ENCODE data around the gene BRSK1.
A peak's percentile ranks its signal among the peaks of the same experiment; 100 is the strongest.

The BRSK1 gene

DNA sequence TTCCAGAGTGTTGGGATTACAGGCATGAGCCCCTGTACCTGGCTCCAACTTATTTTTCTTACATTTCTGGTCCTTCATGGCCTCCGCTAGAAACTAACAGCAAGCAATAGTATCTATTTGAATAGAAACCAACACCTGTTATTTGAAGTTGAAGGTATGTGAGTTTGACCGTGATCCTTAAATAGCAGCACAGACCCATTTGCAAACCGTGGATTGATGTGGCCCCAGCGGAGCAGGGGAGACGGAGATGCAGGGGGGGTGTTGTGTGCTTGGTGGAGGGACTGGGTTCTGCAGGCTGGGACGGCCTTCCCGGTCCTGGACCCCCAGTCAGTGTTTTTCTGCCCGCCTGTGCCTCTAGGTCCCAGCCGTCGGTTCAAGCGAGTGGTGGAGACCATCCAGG, 24.5 kb downstream of the BRSK1 start:
- Histone ChIP-seq H3K4me3 (ENCODE audit: low read depth, low read length) (no peak overlapping the region), H3K36me3 (ENCODE audit: control insufficient read depth, insufficient read depth, low read length) (peaks cover 72% of the 10 kb centered on the region)

DNA sequence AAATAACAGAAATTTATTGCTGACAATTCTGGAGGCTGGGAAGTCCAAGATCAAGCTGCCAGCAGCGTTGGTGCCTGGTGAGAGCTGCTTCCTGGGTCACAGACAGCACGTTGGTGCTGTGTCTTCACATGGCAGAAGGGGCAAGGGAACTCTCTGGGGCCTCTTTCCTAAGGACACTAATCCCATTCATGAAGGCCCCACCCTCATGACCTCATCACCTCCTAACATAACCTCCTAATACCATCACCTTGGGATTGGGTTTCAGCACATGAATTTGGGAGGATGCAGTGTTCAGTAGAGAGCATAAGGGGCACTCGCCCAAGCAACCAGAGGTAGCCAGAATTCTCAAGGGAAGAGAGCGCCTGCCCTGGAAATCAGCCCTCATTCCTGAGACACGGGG, 25.7 kb downstream of the BRSK1 start:
- Histone ChIP-seq H3K36me3 (ENCODE audit: control insufficient read depth, insufficient read depth, low read length) (peaks cover 62% of the 10 kb centered on the region), H3K27ac (ENCODE audit: low read depth, low read length) (no peak overlapping the region), H3K4me1 (ENCODE audit: control insufficient read depth, insufficient read depth, low read length) (no peaks in the 10 kb centered on the region), H3K9me3 (ENCODE audit: control insufficient read depth, insufficient read depth, low read length) (no peaks in the 10 kb centered on the region), H3K4me3 (ENCODE audit: low read depth, low read length) (no peak overlapping the region), H3K9ac (ENCODE audit: low read depth, low read length) (no peak overlapping the region), H3K27me3 (ENCODE audit: control insufficient read depth, insufficient read depth, low read length) (no peaks in the 10 kb centered on the region)

More for the DNA sequence above, 24.5 kb downstream of the BRSK1 start:
- no peaks in the 10 kb centered on the region for H3K4me1 ChIP-seq (ENCODE audit: control insufficient read depth, insufficient read depth, low read length)
- H3K27ac ChIP-seq (ENCODE audit: low read depth, low read length) = no peak overlapping the region
- no peaks in the 10 kb centered on the region for H3K27me3 ChIP-seq (ENCODE audit: control insufficient read depth, insufficient read depth, low read length)
- H3K9ac ChIP-seq (ENCODE audit: low read depth, low read length) = no peak overlapping the region
- H3K9me3 ChIP-seq (ENCODE audit: control insufficient read depth, insufficient read depth, low read length) = no peaks in the 10 kb centered on the region

DNA sequence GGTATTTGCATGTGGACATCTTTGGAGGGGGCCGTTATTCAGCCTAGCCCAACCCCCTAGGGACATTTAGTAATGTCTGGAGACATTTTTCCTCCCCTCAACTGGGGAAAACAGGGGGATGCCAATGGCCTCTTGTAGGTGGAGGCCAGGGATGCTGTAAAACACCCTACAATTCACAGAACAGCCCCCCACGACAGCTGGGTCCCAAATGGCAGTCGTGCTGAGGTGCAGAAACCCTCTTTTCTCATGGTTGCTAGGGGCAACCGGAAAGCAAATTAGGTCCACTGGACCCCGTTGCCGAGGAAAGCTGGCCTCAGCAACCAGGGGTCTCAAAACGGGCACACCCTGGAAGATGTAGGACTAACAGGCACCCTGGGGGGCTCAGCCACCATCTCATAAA, 26.7 kb downstream of the BRSK1 start:
- H3K27me3 ChIP-seq (ENCODE audit: control insufficient read depth, insufficient read depth, low read length) = no peaks in the 10 kb centered on the region
- no peaks in the 10 kb centered on the region for H3K4me1 ChIP-seq (ENCODE audit: control insufficient read depth, insufficient read depth, low read length)
- H3K4me3 ChIP-seq (ENCODE audit: low read depth, low read length) = no peak overlapping the region
- H3K9me3 ChIP-seq (ENCODE audit: control insufficient read depth, insufficient read depth, low read length) = no peaks in the 10 kb centered on the region
- H3K36me3 ChIP-seq (ENCODE audit: control insufficient read depth, insufficient read depth, low read length) = peaks cover 54% of the 10 kb centered on the region
- no peak overlapping the region for H3K9ac ChIP-seq (ENCODE audit: low read depth, low read length)
- no peak overlapping the region for H3K27ac ChIP-seq (ENCODE audit: low read depth, low read length)

DNA sequence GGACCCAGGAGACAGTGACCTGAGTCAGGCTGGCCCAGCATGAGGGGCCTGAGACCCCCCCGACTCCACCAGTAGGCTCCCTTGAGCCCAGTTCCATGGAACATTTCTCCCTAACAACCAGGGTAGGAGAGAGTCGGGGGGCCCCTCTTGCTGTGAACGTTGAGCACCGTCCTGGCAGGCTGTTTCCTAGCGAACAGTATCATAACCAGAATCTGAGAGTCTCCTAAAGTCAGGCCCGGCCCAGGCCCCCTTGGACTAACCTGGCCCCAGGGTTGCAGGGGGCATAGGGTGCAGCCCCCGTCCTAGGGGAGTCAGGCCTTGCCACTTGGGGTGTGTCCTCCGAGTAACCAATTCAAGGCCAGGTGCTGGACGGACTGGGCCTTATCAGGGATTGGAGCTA, 27.6 kb downstream of the BRSK1 start:
- H3K9me3 ChIP-seq (ENCODE audit: control insufficient read depth, insufficient read depth, low read length) = no peaks in the 10 kb centered on the region
- no peak overlapping the region for H3K9ac ChIP-seq (ENCODE audit: low read depth, low read length)
- peaks cover 45% of the 10 kb centered on the region for H3K36me3 ChIP-seq (ENCODE audit: control insufficient read depth, insufficient read depth, low read length)
- no peaks in the 10 kb centered on the region for H3K4me1 ChIP-seq (ENCODE audit: control insufficient read depth, insufficient read depth, low read length)
- H3K27ac ChIP-seq (ENCODE audit: low read depth, low read length) = no peak overlapping the region
- H3K4me3 ChIP-seq (ENCODE audit: low read depth, low read length) = no peak overlapping the region
- H3K27me3 ChIP-seq (ENCODE audit: control insufficient read depth, insufficient read depth, low read length) = no peaks in the 10 kb centered on the region

DNA sequence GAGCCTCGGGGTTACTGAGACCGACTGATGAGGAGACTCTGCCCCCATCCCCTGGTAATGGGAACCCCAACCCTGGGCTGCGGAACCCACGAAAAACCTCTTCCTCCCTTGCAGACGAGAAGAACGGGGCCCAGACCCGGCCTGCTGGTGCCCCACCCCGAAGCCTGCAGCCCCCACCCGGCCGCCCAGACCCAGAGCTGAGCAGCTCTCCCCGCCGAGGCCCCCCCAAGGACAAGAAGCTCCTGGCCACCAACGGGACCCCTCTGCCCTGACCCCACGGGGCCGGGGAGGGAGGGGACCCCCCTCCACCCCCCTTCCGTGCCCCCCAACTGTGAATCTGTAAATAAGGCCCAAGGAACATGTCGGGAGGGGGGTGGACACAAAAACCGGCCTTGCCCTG, 28.0 kb downstream of the BRSK1 start:
- Histone ChIP-seq H3K9ac (ENCODE audit: low read depth, low read length) (no peak overlapping the region), H3K4me3 (ENCODE audit: low read depth, low read length) (no peak overlapping the region), H3K4me1 (ENCODE audit: control insufficient read depth, insufficient read depth, low read length) (no peaks in the 10 kb centered on the region), H3K27ac (ENCODE audit: low read depth, low read length) (no peak overlapping the region), H3K27me3 (ENCODE audit: control insufficient read depth, insufficient read depth, low read length) (no peaks in the 10 kb centered on the region), H3K36me3 (ENCODE audit: control insufficient read depth, insufficient read depth, low read length) (peaks cover 41% of the 10 kb centered on the region), H3K9me3 (ENCODE audit: control insufficient read depth, insufficient read depth, low read length) (no peaks in the 10 kb centered on the region)

DNA sequence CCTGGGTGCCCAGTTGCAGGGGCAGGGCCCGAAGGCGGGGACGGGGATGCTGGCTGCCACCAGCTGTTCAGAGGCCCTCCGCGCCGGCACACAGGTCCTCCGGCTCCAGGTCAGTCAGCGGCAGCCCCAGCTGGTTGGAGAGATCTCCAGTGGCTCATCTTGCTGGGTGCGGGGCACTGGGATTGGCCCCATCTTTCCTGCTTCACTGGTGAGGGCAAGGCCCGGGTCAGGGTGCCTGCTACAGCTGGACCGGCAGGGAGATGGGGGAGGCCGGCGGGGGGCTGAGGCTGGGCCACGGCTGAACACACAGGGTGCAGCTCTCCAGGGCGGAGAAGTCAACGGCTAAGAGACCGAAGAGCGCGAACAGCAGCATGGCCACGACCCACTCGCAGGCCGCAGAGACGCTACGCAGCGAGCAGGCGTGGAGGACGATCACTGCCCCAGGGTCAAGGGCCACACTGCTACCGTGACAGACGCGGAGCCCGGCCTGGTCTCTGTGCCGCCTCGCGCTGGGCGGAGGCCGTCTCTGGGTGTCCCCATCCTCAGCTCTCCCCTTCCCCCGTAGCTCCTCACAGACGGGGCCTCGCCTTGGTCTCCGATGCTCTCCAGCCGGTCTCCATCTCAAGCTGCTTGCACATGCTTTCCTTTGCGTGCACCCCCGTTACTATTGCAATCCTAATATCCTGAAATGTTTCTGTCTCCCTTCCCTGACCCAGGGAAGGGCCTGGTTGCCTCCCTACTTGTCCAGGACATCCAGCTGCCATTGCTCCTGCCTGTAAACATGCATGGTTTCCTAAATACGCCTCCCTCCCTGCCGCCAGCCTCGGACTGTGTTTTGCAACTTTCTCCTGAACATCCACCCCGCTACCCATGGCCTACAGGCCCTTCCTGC, 29.1 kb downstream of the BRSK1 start:
- no peaks in the 10 kb centered on the region for H3K4me1 ChIP-seq (ENCODE audit: control insufficient read depth, insufficient read depth, low read length)
- H3K4me3 ChIP-seq (ENCODE audit: low read depth, low read length) = no peak overlapping the region
- peaks cover 33% of the 10 kb centered on the region for H3K36me3 ChIP-seq (ENCODE audit: control insufficient read depth, insufficient read depth, low read length)
- no peak overlapping the region for H3K9ac ChIP-seq (ENCODE audit: low read depth, low read length)
- H3K27ac ChIP-seq (ENCODE audit: low read depth, low read length) = no peak overlapping the region
- H3K9me3 ChIP-seq (ENCODE audit: control insufficient read depth, insufficient read depth, low read length) = no peaks in the 10 kb centered on the region
- no peaks in the 10 kb centered on the region for H3K27me3 ChIP-seq (ENCODE audit: control insufficient read depth, insufficient read depth, low read length)

DNA sequence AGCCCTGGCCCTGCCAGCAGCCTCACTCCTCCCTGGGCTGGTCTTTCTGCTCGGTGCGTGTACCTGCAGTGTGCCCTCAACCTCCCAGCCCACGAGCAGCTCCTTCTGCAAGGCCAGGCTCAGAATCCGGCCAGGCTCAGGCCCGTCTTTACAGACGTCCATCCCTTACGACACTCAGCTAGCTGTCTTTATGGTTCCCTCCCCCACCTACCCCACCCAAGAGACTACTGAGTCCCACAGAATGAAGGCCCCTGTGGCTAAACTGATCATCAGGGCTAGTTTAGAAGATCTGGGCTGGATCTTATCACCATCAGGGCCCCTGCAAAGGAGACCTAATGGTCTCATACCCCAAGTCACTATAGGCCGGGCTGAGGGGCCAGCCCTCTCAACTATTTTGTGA, 30.6 kb downstream of the BRSK1 start:
- H3K4me1 ChIP-seq (ENCODE audit: control insufficient read depth, insufficient read depth, low read length) = no peaks in the 10 kb centered on the region
- no peak overlapping the region for H3K9ac ChIP-seq (ENCODE audit: low read depth, low read length)
- no peak overlapping the region for H3K4me3 ChIP-seq (ENCODE audit: low read depth, low read length)
- no peaks in the 10 kb centered on the region for H3K27me3 ChIP-seq (ENCODE audit: control insufficient read depth, insufficient read depth, low read length)
- peaks cover 20% of the 10 kb centered on the region for H3K36me3 ChIP-seq (ENCODE audit: control insufficient read depth, insufficient read depth, low read length)
- no peak overlapping the region for H3K27ac ChIP-seq (ENCODE audit: low read depth, low read length)
- no peaks in the 10 kb centered on the region for H3K9me3 ChIP-seq (ENCODE audit: control insufficient read depth, insufficient read depth, low read length)

DNA sequence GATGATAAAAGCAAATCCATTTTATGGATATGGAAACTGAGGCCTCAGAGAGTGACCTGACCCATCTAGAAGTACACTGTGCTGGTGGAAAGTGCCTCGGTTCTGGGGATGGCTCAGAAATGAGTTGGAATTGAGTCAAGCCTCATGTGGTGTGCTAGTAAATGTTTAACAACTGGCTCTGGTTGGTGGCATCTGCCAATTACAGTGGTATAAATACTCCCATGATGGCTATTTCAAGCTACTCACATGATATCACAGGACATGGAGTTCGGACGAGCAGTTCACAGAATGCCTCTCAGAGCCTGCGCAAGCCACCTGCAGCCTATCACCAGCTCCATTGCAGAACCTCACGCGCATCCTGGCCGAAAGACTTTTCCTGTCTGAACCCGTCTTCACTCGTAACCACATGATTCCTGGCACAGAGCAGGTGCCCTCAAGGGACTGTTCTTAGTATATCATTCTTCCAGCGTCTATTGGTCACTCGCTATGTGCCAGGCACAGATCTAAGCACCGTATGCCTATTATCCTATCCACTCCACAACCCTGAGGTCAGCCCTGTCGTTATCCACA, 32.2 kb downstream of the BRSK1 start:
- Histone ChIP-seq H3K9me3 (ENCODE audit: control insufficient read depth, insufficient read depth, low read length) (no peaks in the 10 kb centered on the region), H3K36me3 (ENCODE audit: control insufficient read depth, insufficient read depth, low read length) (peaks cover 7% of the 10 kb centered on the region), H3K27ac (ENCODE audit: low read depth, low read length) (no peak overlapping the region), H3K27me3 (ENCODE audit: control insufficient read depth, insufficient read depth, low read length) (no peaks in the 10 kb centered on the region), H3K4me3 (ENCODE audit: low read depth, low read length) (no peak overlapping the region), H3K9ac (ENCODE audit: low read depth, low read length) (no peak overlapping the region), H3K4me1 (ENCODE audit: control insufficient read depth, insufficient read depth, low read length) (peaks cover 6% of the 10 kb centered on the region; the same call in 1 of the 2 replicates)

DNA sequence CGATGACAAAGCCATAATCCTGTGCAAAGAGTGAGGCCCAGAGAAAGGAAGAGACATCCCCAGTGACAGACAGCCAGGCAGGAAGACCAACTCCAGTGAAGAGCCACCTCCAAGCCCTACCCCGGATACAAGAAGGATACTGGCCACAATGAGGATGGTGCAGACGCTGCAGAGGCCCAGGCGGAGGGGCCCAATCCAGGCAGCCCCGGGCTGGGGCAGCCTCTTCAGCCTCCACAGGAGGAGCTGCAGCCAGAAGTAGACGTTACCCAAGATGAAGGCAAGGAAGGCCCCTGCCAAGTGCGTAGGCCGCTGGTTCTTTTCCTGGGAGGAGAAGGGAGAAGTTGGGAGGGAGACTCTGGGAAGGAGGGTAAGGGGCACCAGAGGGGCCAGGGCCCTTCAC, 32.8 kb downstream of the BRSK1 start:
- Histone ChIP-seq H3K27ac (ENCODE audit: low read depth, low read length) (no peak overlapping the region), H3K27me3 (ENCODE audit: control insufficient read depth, insufficient read depth, low read length) (no peaks in the 10 kb centered on the region), H3K36me3 (ENCODE audit: control insufficient read depth, insufficient read depth, low read length) (peaks cover 7% of the 10 kb centered on the region)

DNA sequence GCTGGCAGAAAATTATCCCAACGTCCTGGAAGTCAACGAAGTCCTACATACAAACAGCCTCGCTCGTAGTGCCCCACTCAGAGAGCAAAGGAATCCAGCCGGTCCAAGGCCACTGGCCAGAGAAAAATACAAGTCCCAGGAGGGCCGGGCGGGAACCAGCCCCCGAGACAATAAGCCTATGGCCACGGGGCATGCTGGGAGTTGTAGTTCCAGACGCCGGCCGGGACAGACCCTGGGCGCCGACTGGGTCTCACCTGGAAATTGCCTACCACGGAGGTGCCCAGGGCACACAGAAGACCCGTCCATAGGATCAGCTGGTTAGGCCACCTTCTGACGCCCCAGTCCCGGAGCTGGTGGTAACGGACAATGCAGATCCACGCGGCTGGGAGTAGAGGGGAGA, 36.0 kb downstream of the BRSK1 start:
- Histone ChIP-seq H3K4me1 (ENCODE audit: control insufficient read depth, insufficient read depth, low read length) (peaks cover 6% of the 10 kb centered on the region; the same call in 1 of the 2 replicates), H3K4me3 (ENCODE audit: low read depth, low read length) (peak overlapping the region; percentile 48), H3K9ac (ENCODE audit: low read depth, low read length) (no peak overlapping the region), H3K27me3 (ENCODE audit: control insufficient read depth, insufficient read depth, low read length) (no peaks in the 10 kb centered on the region), H3K27ac (ENCODE audit: low read depth, low read length) (no peak overlapping the region), H3K36me3 (ENCODE audit: control insufficient read depth, insufficient read depth, low read length) (no peaks in the 10 kb centered on the region), H3K9me3 (ENCODE audit: control insufficient read depth, insufficient read depth, low read length) (no peaks in the 10 kb centered on the region)

More for the DNA sequence above, 32.8 kb downstream of the BRSK1 start:
- H3K4me3 ChIP-seq (ENCODE audit: low read depth, low read length) = no peak overlapping the region
- no peaks in the 10 kb centered on the region for H3K9me3 ChIP-seq (ENCODE audit: control insufficient read depth, insufficient read depth, low read length)
- no peak overlapping the region for H3K9ac ChIP-seq (ENCODE audit: low read depth, low read length)
- H3K4me1 ChIP-seq (ENCODE audit: control insufficient read depth, insufficient read depth, low read length) = peaks cover 6% of the 10 kb centered on the region; the same call in 1 of the 2 replicates

DNA sequence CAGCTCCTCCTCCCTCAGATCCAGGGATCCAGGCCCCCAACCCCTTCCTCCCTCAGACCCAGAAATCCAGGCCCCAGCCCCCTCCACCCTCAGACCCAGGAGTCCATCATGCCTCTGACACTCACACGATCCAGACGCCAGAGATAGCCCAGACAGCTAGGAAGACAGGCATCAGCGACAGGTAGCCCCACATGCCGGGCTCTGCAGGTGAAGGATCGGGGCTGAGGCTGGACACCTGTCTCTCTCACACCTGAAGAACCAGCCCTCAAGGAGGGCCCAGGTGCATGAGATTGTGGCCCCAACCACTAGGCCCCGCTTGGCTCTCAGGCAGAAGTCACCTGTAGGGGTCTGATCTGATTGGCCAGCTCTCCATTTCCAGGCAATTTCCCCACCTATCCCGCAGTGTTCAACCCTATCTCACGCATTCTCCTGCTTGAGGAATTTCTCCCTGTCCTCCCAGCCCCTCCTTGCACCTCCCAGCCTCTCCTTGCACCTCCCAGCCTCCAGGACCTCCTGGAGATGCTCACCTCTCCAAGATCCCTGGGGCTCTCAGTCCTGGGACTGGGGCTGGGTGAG, 37.1 kb downstream of the BRSK1 start:
- no peak overlapping the region for H3K4me3 ChIP-seq (ENCODE audit: low read depth, low read length)
- no peaks in the 10 kb centered on the region for H3K27me3 ChIP-seq (ENCODE audit: control insufficient read depth, insufficient read depth, low read length)
- H3K9ac ChIP-seq (ENCODE audit: low read depth, low read length) = no peak overlapping the region
- no peaks in the 10 kb centered on the region for H3K36me3 ChIP-seq (ENCODE audit: control insufficient read depth, insufficient read depth, low read length)
- peaks cover 6% of the 10 kb centered on the region; the same call in 1 of the 2 replicates for H3K4me1 ChIP-seq (ENCODE audit: control insufficient read depth, insufficient read depth, low read length)
- H3K27ac ChIP-seq (ENCODE audit: low read depth, low read length) = no peak overlapping the region
- H3K9me3 ChIP-seq (ENCODE audit: control insufficient read depth, insufficient read depth, low read length) = no peaks in the 10 kb centered on the region

Measured in HUES48 (cell line).